Loucy (cell line): ENCODE data around the gene AGBL1.

Experiments
- H2AFZ ChIP-seq: fragments of 200-600 bp; sonication (generic); 2 replicates; pipeline ENCODE4 v1.6.0; 2016; ENCODE audit warnings: antibody characterized with exemption, mild to moderate bottlenecking, low read length, moderate library complexity
- H3F3A ChIP-seq: fragments of 200-600 bp; 2 replicates; pipeline ENCODE4 v1.6.0; 2016; ENCODE audit warnings: antibody characterized with exemption, low read depth, mild to moderate bottlenecking
- H3K27me3 ChIP-seq: fragments of 200-600 bp; sonication (generic); 2 replicates; pipeline ENCODE4 v1.6.1; 2014; ENCODE audit warnings: low read length, mild to moderate bottlenecking; ENCODE audit not compliant: insufficient read depth, poor library complexity, severe bottlenecking
- H3K36me3 ChIP-seq: fragments of 200-600 bp; sonication (generic); 2 replicates; pipeline ENCODE4 v1.6.1; 2016; ENCODE audit warnings: low read length; ENCODE audit not compliant: insufficient read depth
- H3K4me1 ChIP-seq: fragments of 200-600 bp; sonication (generic); 2 replicates; pipeline ENCODE4 v1.5.1; 2014; ENCODE audit warnings: low read length, mild to moderate bottlenecking; ENCODE audit not compliant: insufficient read depth, poor library complexity, severe bottlenecking
- H3K4me2 ChIP-seq: fragments of 200-600 bp; sonication (generic); 2 replicates; pipeline ENCODE4 v1.6.0; 2014; ENCODE audit warnings: antibody characterized with exemption, low read length, low read depth, mild to moderate bottlenecking; ENCODE audit not compliant: poor library complexity, severe bottlenecking
- H3K4me3 ChIP-seq: fragments of 200-600 bp; sonication (generic); 2 replicates; pipeline ENCODE4 v1.5.1; 2014; ENCODE audit warnings: low read length, mild to moderate bottlenecking, mixed read lengths; ENCODE audit not compliant: poor library complexity, severe bottlenecking
- H3K79me2 ChIP-seq: fragments of 200-600 bp; sonication (generic); 2 replicates; pipeline ENCODE4 v1.6.1; 2014; ENCODE audit warnings: low read length; ENCODE audit not compliant: insufficient read depth
- H3K9ac ChIP-seq: fragments of 200-600 bp; sonication (generic); 2 replicates; pipeline ENCODE4 v1.6.0; 2014; ENCODE audit warnings: mild to moderate bottlenecking, low read depth, low read length, moderate library complexity; ENCODE audit not compliant: poor library complexity, severe bottlenecking
- H3K9me2 ChIP-seq: fragments of 200-600 bp; sonication (generic); replicated peaks from 2 replicates; pipeline ENCODE4 v1.6.1; 2016; ENCODE audit warnings: low read depth, low read length, mixed read lengths
- H3K9me3 ChIP-seq: fragments of 200-600 bp; sonication (generic); 2 replicates; pipeline ENCODE4 v1.6.1; 2014; ENCODE audit warnings: mild to moderate bottlenecking, antibody characterized with exemption, low read length, low read depth; ENCODE audit not compliant: insufficient read depth
- H4K20me1 ChIP-seq: fragments of 200-600 bp; sonication (generic); 2 replicates; pipeline ENCODE4 v1.6.0; 2014; ENCODE audit warnings: antibody characterized with exemption, low read length, mild to moderate bottlenecking; ENCODE audit not compliant: insufficient read depth, poor library complexity, severe bottlenecking
- EZH2phosphoT487 ChIP-seq: fragments of 200-600 bp; IDR thresholded peaks from 2 replicates; pipeline ENCODE4 v1.6.1; 2018; ENCODE audit warnings: antibody characterized with exemption, mild to moderate bottlenecking, moderate library complexity, borderline replicate concordance
- TF ChIP-seq, protein P1 (sequence below): fragments of 200-600 bp; sonication (generic); conservative IDR thresholded peaks from 2 replicates; pipeline ENCODE4 v1.5.1; 2014; ENCODE audit warnings: mild to moderate bottlenecking, antibody characterized with exemption, low read length

Gene AGBL1

GRCh38 chr15:86906376-86906775, 826.7 kb downstream of the AGBL1 start:
- Histone ChIP-seq H3K79me2 (no peaks in the 10 kb centered on the region), H3K4me1 (no peaks in the 10 kb centered on the region), H3K4me3 (no peak overlapping the region), H4K20me1 (no peaks in the 10 kb centered on the region), H3K9me3 (no peaks in the 10 kb centered on the region), H2AFZ (no peak overlapping the region), H3K9me2 (no peaks in the 10 kb centered on the region), H3F3A (no peaks in the 10 kb centered on the region), H3K36me3 (no peaks in the 10 kb centered on the region), H3K27me3 (no peaks in the 10 kb centered on the region), H3K4me2 (no peak overlapping the region), H3K9ac (no peak overlapping the region)
- no peak for TF ChIP-seq EZH2phosphoT487
- TF ChIP-seq, protein P1, sequence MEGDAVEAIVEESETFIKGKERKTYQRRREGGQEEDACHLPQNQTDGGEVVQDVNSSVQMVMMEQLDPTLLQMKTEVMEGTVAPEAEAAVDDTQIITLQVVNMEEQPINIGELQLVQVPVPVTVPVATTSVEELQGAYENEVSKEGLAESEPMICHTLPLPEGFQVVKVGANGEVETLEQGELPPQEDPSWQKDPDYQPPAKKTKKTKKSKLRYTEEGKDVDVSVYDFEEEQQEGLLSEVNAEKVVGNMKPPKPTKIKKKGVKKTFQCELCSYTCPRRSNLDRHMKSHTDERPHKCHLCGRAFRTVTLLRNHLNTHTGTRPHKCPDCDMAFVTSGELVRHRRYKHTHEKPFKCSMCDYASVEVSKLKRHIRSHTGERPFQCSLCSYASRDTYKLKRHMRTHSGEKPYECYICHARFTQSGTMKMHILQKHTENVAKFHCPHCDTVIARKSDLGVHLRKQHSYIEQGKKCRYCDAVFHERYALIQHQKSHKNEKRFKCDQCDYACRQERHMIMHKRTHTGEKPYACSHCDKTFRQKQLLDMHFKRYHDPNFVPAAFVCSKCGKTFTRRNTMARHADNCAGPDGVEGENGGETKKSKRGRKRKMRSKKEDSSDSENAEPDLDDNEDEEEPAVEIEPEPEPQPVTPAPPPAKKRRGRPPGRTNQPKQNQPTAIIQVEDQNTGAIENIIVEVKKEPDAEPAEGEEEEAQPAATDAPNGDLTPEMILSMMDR, result no peak

DNA sequence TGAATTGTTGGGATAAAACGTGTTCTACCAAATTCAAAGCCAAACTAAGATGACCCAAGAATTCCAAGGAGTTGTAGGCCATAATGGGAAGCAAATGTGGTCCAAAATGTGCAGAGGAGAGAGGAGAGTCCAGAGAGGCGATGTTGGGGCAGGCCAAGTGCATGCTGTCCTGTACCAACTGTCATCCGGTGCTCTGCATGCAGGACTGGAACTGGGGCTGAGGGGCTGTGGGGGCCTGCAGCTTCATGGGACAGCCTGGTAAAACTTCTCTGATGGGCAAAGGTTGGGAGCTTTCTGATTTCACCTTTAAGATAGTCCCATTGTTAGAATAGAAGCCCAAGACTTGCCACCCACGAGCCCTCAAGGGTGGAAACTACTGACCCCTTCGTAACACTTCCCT, 831.4 kb downstream of the AGBL1 start:
- Histone ChIP-seq H3F3A (no peaks in the 10 kb centered on the region), H3K4me3 (no peak overlapping the region), H3K9me3 (no peaks in the 10 kb centered on the region), H3K4me1 (no peaks in the 10 kb centered on the region), H3K36me3 (no peaks in the 10 kb centered on the region), H3K9ac (no peak overlapping the region), H3K27me3 (no peaks in the 10 kb centered on the region), H3K4me2 (no peak overlapping the region), H2AFZ (no peak overlapping the region), H3K9me2 (no peaks in the 10 kb centered on the region), H4K20me1 (no peaks in the 10 kb centered on the region), H3K79me2 (no peaks in the 10 kb centered on the region)
- no peak for TF ChIP-seq EZH2phosphoT487
- TF ChIP-seq, protein P1, result no peak

DNA sequence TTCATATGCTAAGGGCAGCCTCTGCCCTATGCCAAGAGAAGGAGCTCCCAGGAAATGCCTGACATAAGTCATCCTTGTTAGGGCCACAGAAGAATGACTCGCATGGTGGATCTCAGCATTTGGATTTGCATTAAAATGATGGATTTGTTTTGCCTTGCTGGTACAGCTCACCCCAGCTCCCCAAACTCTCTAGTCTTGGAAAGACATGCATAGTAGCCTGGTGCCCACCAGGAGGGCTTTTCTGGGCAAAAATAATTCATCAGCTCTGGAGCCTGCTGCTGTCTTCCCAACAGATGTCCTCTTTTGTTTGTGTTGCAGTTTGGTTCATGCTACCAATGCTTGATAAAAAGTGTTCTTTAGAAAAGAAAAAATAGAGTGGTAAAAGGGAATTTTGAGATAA, 833.0 kb downstream of the AGBL1 start:
- H3K4me3 ChIP-seq, result no peak overlapping the region
- no peaks in the 10 kb centered on the region for H3F3A ChIP-seq
- TF ChIP-seq, protein P1, result no peak
- TF ChIP-seq EZH2phosphoT487, result no peak
- H3K4me2 ChIP-seq, result no peak overlapping the region
- no peaks in the 10 kb centered on the region for H3K9me2 ChIP-seq
- no peaks in the 10 kb centered on the region for H3K36me3 ChIP-seq
- H3K9me3 ChIP-seq, result no peaks in the 10 kb centered on the region
- H2AFZ ChIP-seq, result no peak overlapping the region
- H3K9ac ChIP-seq, result no peak overlapping the region
- H3K27me3 ChIP-seq, result no peaks in the 10 kb centered on the region
- no peaks in the 10 kb centered on the region for H3K79me2 ChIP-seq
- no peaks in the 10 kb centered on the region for H4K20me1 ChIP-seq
- no peaks in the 10 kb centered on the region for H3K4me1 ChIP-seq
